Lung (tissue), 12 donors: Measurements from ENCODE around the gene AKT2. TPM values are rescaled to one million over a fixed set of nuclear protein-coding genes. Genes with fewer than 3 reads are reported as not detected.

Source experiments
- ATAC-seq: fragments of 200-7000 bp; cut with Tn5 transposase; one replicate; pipeline ENCODE4 v1.9.1; 2020; ENCODE audit warnings: moderate number of reproducible peaks; ENCODE audit not compliant: insufficient read depth, low FRiP score
- DNase-seq, 3 donors: peaks; one replicate each; pipeline ENCODE4 v3.0.0-alpha.2; 2013 to 2017
- H3K27ac ChIP-seq, 2 donors: one replicate each; pipeline ENCODE4 v1.5.1; 2013; ENCODE audit warnings: mild to moderate bottlenecking in 2 of 2, moderate library complexity in 2 of 2, control low read depth in 1 of 2, inconsistent platforms in 1 of 2, low read depth in 1 of 2, low read length in 1 of 2
- H3K27me3 ChIP-seq, 3 donors: one replicate each; pipeline ENCODE4 v1.5.1; 2013; ENCODE audit warnings: low read length in 2 of 3; ENCODE audit not compliant: control insufficient read depth in 3 of 3, insufficient read depth in 3 of 3
- H3K36me3 ChIP-seq, 4 donors: one replicate each; pipeline ENCODE4 v1.5.1; 2013; ENCODE audit warnings: low read length in 4 of 4, mild to moderate bottlenecking in 1 of 4, moderate library complexity in 1 of 4; ENCODE audit not compliant: control insufficient read depth in 4 of 4, insufficient read depth in 4 of 4
- H3K4me1 ChIP-seq, 5 donors: one replicate each; pipeline ENCODE4 v1.5.1; 2013; ENCODE audit warnings: low read length in 5 of 5, mild to moderate bottlenecking in 2 of 5, moderate library complexity in 1 of 5; ENCODE audit not compliant: control insufficient read depth in 5 of 5, insufficient read depth in 5 of 5
- H3K4me3 ChIP-seq: one replicate; pipeline ENCODE4 v1.5.1; 2013; ENCODE audit warnings: mild to moderate bottlenecking, control low read depth, moderate library complexity
- H3K9ac ChIP-seq, 2 donors: one replicate each; pipeline ENCODE4 v1.5.1; 2013; ENCODE audit warnings: low read length in 2 of 2, control low read depth in 1 of 2; ENCODE audit not compliant: insufficient read depth in 1 of 2
- H3K9me3 ChIP-seq, 4 donors: one replicate each; pipeline ENCODE4 v1.5.1; 2013; ENCODE audit warnings: low read length in 3 of 4, mild to moderate bottlenecking in 1 of 4, moderate library complexity in 1 of 4; ENCODE audit not compliant: control insufficient read depth in 4 of 4, insufficient read depth in 3 of 4
- CTCF ChIP-seq: IDR thresholded peaks from 2 replicates; pipeline ENCODE4 v1.5.1; 2012; ENCODE audit warnings: mild to moderate bottlenecking; ENCODE audit errors: control extremely low read depth, extremely low read depth
- WGBS, 2 donors: extraction: QIAGEN DNeasy Blood & Tissue Kit; methylation state at CpG; one replicate each; pipeline ENCODE4 v1.1.7; 2013; 5-methylcytosine and 5-hydroxymethylcytosine counted together
- polyA plus RNA-seq, 2 donors: library from polyadenylated mRNA; stranded (reverse); fragments of 200-250 nt; gene quantifications; one replicate each; pipeline ENCODE4 v1.2.1, GENCODE V29; 2013
- total RNA-seq, 2 donors: library from RNA; depleted of rRNA in 1 of 2; stranded (reverse); fragments of >200 nt in 1 of 2; gene quantifications; one replicate each; pipeline ENCODE4 v1.2.1, GENCODE V29; 2014 to 2021
- donor health status: control.
- donor health status: control.
- donor health status: Bipolar disorder and iron deficiency.
- donor health status: healthy.
- donor health status: DM: yes; HTN: yes; CAD: no.

Gene AKT2
- total and polyA plus RNA-seq, 4 donors, result 62.3 to 138 (median 93.1) TPM

GRCh38 chr19:40270362-40271089 lies 14.6 kb downstream of the AKT2 start:
- Histone ChIP-seq H3K4me3 (no peak overlapping the region), H3K9ac (no peak overlapping the region), H3K36me3 (peaks cover 0 to 7% (median 5%) of the 10 kb centered on the region in 4 donors), H3K27ac (no peak overlapping the region), H3K27me3 (no peaks in the 10 kb centered on the region), H3K9me3 (no peaks in the 10 kb centered on the region), H3K4me1 (peaks cover 0 to 25% (median 10%) of the 10 kb centered on the region in 5 donors)
- DNase-seq (no peak), ATAC-seq (no peak)
- TF ChIP-seq CTCF, result no peak
- WGBS, 2 donors, result 72 to 86% methylated on average over 12 of the region's 12 CpGs

- DNase-seq (no peak), ATAC-seq (no peak)
- no peaks in the 10 kb centered on the region for H3K27me3 ChIP-seq
- no peak overlapping the region for H3K4me3 ChIP-seq
- H3K4me1 ChIP-seq, result peaks cover 0 to 20% (median 3%) of the 10 kb centered on the region in 5 donors
- 91 to 94% methylated on average over 11 of the region's 11 CpGs for WGBS, 2 donors
- TF ChIP-seq CTCF, result no peak
- H3K36me3 ChIP-seq, result peaks cover 0 to 12% (median 6%) of the 10 kb centered on the region in 4 donors
- no peak overlapping the region for H3K9ac ChIP-seq
- H3K9me3 ChIP-seq, result no peaks in the 10 kb centered on the region
- no peak overlapping the region for H3K27ac ChIP-seq
These were observed 15.8 kb downstream of the AKT2 start for GRCh38 chr19:40269216-40269940.

- Histone ChIP-seq H3K4me1 (peaks cover 0 to 16% (median 6%) of the 10 kb centered on the region in 5 donors), H3K36me3 (peaks cover 0 to 27% (median 10%) of the 10 kb centered on the region in 4 donors), H3K9ac (no peak overlapping the region), H3K9me3 (no peaks in the 10 kb centered on the region), H3K4me3 (no peak overlapping the region), H3K27me3 (no peaks in the 10 kb centered on the region), H3K27ac (no peak overlapping the region)
- TF ChIP-seq CTCF, result no peak
- no peak for DNase-seq
- ATAC-seq, result no peak
- WGBS, 2 donors, result 82 to 87% methylated on average over 6 of the region's 6 CpGs
These were observed 17.5 kb downstream of the AKT2 start for GRCh38 chr19:40267601-40267997.
